Stimulated activated CD4-positive, alpha-beta T cell treated with anti-CD3 and anti-CD28 coated beads, Interleukin-2, amount 100 ng/mL, for 24 hours (primary cell): Measurements from ENCODE around the gene EXOC3L4.
"Not testable (repeated sequence)": the region's sequence is repeated elsewhere in the genome, so short reads cannot be mapped to it uniquely, and the experiment has no call there.

Experiments used
- DNase-seq, 2 donors: peaks; one replicate each; pipeline ENCODE4 v3.0.0-alpha.2; 2020

The EXOC3L4 gene

DNA sequence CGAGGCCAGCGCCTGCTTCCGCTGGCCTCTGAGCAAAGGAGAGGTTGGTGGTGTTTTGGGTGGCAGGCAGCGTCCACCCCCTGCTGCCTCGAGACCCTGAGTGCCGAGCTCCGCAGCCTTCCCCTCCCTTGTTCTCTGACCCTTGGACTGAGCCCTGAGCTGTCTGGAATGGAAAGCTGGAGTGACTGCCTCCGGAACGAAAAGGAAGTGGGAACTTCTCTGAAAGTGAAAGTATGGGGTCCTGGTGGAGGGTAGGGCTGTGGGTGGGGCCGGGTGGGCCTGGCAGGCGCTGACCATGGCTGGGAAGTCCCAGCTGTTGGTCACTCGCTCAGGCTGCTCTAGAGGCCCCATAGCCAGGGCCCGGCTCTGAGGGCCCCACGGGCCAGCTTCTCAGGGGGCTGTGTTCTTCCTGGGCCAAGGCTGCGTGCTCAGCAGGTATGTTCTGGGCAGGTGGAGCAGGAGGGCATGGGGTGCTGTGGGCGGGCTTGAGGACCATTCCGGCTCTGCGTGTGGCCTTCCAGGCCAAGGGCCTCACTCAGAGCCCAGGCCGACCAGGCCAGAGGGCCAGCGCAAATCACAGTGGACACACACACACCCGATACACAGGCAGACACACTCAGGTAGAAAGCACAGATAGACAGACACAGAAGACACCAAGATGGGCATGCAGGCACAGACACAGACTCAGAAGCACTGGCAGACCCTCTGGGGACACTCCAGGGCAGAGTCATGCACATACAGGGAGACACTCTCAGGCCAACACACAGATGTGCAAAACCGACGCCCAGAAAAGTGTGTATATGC lies at the start of gene EXOC3L4:
Gene EXOC3L4 (plus strand): TSS at position 320 of the 804 bp plus-strand sequence. CDS start 5,495 bp downstream, outside the sequence.
- DNase-seq, result no peak

DNA sequence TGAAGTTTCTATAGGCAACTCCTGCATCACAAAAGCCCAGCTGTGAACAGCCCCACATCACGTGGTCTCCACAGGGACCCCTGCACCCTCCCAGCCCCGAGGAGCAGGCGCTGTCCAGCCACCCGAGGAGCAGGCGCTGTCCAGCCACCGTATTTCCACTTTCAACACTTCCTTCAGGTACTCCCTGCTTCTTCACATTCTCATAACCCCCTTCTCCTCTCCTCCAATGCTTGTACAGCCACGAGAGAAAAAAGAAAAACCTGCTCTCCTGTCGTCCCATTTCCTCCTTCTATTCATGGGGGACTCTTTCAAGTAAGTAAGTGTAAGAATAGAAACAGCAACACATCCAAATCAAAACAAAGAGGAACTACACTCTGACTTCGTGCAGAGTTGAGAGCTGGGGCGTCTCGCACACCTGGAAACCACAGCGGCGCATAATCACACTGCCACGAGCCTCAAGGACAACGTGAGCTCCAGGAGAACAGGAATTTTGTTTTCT lies 49.1 kb upstream of the EXOC3L4 start:
- no peak for DNase-seq

DNA sequence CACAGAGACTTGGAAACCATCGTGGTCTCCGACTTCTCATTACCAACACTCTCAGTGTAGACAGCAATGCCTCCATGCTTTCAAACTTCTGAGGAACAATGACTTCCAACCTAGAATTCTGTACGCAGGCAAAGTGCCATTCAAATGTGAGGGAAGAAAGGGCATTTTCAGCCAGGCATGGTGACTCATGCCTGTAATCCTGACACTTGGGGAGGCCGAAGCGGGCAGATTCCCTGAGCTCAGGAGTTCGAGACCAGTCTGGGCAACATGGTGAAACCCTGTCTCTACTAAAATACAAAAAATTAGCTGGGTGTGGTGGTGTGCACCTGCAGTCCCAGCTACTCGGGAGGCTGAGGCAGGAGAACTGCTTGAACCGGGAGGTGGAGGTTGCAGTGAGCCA lies 47.1 kb upstream of the EXOC3L4 start:
- not testable (repeated sequence) for DNase-seq

GRCh38 chr14:103050935-103051334 lies 43.6 kb upstream of the EXOC3L4 start:
- DNase-seq, result no peak

DNA sequence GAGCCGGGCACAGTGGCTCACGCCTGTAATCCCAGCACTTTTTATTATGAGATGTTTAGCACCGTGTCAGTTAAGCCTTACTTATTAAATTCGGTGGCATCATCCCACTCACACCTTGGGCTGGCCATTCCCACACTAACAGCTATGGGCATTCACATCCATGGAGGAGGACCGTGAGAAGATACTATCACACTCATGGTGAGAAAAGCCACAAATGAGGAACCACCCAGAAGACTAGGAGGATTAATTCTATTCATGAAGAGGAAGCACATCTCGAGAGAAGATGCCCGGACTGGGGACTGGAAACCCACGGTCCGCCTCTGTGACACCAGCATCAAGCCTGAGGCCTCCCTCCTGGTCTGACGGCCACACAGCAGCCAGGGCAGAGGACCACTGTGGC lies 42.1 kb upstream of the EXOC3L4 start:
- no peak for DNase-seq

DNA sequence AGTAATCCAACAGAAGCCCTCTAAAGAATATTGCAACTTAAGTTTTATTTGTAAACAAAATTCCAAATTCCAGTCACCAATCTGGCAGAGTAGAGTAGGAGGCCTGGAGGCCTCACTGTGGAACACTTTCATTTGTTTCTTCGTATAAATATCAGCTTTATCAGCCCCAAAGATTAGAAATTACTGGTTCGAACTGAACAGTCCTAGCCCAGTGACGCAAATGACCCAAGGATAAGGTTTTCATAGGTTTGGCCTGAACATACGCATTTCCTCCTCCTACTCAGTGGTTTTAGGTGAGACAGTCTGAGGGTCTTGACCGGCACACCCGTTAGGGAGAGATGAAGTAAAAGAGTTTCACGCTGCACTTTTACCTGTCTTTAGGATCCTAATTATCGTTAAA lies 38.8 kb upstream of the EXOC3L4 start:
- no peak for DNase-seq

GRCh38 chr14:103056322-103057027 lies 38.0 kb upstream of the EXOC3L4 start:
- DNase-seq, result peak in 1 of 2 donors; percentile 7

DNA sequence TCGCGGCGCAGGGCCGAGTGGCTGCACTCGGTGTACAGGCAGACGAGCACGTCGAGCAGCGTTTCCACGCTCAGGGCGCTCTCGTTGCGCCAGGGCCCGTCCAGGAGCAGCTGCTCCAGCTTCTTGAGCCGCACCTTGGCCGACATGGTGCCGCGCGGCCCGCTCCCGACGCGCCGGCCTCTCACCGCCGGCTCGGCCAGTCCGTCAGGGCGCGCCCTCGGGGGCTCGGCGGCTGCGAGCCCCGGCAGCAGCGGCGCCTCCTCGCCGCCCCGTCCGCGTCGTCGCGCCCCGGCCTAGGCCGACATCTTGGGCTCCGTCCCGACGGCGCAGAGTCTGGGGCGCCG lies 37.5 kb upstream of the EXOC3L4 start:
- peak in 1 of 2 donors; percentile 17 for DNase-seq

DNA sequence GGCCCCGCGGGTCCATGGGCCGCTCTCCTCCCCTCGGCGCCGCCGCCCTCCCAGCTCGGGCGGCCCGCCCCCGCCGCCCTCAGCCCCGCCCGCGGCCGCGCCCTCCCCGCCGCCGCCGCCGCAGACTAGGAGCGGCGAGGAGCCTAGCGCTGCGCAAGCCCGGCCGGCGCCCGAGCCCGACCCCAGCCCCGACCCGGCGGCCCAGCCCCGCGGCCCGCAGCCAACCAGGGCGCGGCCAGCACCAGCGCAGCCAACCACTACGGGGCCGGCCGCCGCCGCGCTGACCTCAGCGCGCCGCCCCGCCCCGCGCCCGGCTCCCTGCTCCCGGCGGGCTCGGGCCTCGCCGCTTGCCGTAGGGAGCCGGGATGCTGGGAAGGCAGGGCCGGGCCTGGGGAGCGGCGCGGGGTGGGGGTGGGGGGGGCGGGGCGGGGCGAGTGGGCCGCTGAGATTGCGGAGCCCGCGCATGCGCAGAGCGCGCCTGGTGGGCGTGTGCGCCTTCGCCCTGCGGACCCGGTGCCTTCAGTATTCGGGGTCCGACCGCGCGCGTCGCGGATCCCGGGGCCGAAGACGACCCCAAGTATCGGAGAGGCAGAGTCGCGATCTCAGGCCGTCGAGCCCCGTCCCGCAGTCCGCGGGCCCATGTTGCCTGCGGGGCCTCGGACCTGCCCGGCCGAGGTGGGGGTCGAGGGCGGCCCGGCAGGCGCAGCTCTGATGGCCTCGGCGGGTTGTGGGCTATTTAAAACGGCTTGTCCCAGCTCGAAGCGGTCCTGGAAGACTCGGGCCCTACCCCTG lies 37.0 kb upstream of the EXOC3L4 start, which contains the start of gene CDC42BPB:
Gene CDC42BPB (minus strand): TSS at position 178 of the 792 bp plus-strand sequence. CDS start 376 bp downstream, outside the sequence.
- peak; percentile 52 to 72 for DNase-seq

- no peak for DNase-seq
These were observed 36.1 kb upstream of the EXOC3L4 start for GRCh38 chr14:103058164-103059055.

DNA sequence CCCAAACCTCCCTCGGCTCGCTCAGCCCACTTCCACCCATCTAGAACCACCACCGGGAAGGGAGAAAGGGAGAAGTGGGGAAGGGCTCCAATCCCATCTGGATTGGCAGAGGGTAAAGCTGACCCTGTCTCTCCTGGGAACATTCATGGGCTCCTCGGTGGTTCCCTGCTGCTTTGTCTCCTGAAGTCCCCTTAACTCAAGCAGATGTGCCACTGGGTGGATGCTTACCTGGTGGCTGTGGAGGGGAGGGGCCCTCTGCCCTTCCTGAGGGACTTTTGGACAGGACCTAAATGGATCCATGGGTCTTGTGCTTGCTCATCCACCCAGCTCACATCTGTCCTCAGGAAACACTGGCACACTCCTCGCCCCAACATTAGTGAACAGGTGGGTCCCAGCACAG lies 35.0 kb upstream of the EXOC3L4 start:
- no peak for DNase-seq

GRCh38 chr14:103061482-103061976 lies 33.0 kb upstream of the EXOC3L4 start:
- no peak for DNase-seq

GRCh38 chr14:103064436-103064835 lies 30.1 kb upstream of the EXOC3L4 start:
- DNase-seq, result no peak

DNA sequence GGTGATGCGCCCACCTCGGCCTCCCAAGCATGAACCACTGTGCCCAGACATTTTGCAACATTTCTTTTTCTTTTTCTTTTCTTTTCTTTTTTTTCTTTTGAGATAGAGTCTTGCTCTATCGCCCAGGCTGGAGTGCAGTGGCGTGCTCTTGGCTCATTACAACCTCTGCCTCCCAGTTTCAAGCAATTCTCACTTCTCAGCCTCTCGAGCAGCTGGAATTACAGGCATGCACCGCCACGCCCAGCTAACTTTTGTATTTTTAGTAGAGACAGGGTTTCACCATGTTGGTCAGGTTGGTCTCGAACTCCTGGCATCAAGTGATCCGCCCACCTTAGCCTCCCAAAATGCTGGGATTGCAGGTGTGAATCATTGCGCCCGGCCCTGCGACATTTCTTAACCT lies 29.5 kb upstream of the EXOC3L4 start:
- no peak for DNase-seq

GRCh38 chr14:103065861-103066260 lies 28.7 kb upstream of the EXOC3L4 start:
- no peak for DNase-seq

DNA sequence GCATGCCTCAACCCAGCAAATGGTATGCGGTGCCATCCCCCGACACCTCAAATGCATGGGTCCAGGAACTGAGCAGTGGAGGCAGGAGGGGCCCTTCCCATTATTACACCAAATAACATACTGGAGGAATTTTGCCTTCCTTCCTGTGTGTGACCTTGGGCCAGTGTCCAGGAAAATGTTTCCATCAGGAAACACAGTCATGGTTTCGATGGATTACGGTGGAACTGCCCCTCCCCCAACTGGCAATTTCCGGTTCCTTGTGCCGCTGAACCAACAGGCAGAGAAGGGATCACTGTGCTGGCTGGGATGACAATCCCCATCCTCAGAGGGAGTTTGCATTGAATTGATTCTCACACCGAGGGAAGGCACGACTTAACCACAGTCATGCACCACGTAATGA lies 28.1 kb upstream of the EXOC3L4 start:
- DNase-seq, result no peak

DNA sequence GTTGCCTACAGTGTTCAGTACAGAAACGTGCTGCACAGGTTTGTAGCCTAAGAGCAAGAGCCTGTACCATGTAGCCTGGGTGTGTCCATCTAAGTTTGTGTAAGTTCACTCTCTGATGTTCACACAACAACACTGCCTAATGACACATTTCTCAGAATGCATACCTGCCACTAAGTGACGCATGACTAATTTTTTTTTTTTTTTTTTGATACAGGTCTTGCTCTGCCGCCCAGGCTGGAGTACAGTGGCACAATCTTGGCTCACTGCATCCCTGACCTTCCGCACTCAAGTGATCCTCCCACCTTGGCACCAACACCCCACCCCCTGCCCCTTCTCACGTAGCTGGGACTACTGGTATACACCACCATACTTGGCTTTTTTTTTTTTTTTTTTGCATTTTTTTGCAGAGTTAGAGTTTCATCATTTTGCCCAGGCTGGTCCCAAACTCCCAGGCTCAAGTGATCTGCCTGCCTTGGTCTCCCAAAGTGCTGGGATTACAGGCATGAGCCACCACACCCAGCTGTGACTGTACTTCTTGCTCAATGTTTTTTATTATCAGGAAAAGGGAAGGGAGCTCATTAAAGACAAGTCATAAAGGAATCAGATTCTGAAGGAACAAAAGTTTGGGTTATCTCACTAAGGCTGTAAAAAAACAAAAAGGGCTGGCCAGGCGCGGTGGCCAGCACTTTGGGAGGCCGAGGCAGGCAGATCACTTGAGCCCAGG lies 27.1 kb upstream of the EXOC3L4 start:
- no peak for DNase-seq

GRCh38 chr14:103068351-103069073 lies 26.0 kb upstream of the EXOC3L4 start:
- DNase-seq, result no peak

GRCh38 chr14:103070263-103070885 lies 24.2 kb upstream of the EXOC3L4 start:
- no peak for DNase-seq

- DNase-seq, result no peak
These were observed 23.5 kb upstream of the EXOC3L4 start for GRCh38 chr14:103070971-103071542.
